Activated CD8-positive, alpha-beta memory T cell treated with anti-CD3 and anti-CD28 coated beads for 1 hour (primary cell): ENCODE results near the gene ERGIC1.

ENCODE experiments used
- DNase-seq, 2 donors: peaks; one replicate each; pipeline ENCODE4 v3.0.0-alpha.2; 2020; ENCODE audit warnings: low read depth in 1 of 2; ENCODE audit errors: extremely low read depth in 1 of 2

The ERGIC1 gene

DNA sequence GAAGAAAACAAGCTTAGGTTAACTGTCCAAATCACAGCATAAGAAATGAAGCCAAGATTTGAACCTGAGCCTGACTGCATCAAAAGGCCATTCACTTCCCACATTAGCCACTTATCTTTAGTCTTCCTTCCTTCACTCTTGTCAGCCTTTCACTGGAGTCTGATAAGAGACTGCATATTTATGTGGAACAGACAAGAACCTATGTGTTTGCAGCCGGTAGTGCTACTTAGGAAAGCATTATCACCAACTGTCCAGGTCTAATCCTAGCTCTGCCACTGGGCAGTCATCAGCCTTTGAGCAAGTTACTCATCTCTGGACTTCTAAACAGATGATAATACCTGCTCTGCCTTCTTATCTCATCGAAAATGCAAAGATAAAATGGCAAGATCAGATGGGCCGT lies 137.4 kb downstream of the ERGIC1 start:
- DNase-seq, result no peak

DNA sequence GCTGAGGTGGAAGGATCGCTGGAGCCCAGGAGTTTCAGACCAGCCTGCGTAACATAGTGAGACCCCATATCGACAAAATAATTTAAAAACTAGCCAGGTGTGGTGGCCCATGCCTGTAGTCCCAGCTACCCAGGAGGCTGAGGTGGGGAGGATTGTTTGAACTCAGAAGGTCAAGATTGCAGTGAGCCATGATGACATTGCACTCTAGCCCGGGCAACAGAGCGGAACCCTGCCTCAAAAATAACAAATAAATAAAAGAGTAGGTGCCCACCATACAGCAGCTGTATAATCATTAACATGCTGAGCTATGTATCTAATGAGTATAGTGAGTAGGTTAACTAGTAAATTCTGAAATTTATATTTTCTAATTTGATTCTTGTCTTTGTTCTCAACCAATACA lies 138.5 kb downstream of the ERGIC1 start:
- DNase-seq, result no peak

GRCh38 chr5:172973127-172973916 lies 139.3 kb downstream of the ERGIC1 start:
- no peak for DNase-seq

DNA sequence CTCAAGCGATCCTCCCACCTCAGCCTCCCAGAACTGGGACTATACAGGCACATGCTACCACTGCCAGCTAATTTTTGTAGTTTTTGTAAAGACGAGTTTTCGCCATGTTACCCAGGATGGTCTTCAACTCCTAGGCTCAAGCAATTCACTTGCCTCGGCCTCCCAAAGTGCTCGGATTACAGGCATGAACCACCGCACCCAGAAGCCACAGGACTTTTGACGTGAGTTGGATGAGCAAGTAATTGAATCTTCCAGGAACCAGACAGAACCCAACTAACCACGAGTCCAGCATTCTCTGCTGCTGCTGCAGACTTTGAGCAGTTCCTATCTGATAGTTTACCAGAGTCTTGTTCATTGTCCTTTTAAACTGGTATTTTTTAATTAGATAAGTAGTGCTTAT lies 139.9 kb downstream of the ERGIC1 start:
- no peak for DNase-seq

- DNase-seq, result no peak
These were observed 141.2 kb downstream of the ERGIC1 start for GRCh38 chr5:172975289-172975688.

DNA sequence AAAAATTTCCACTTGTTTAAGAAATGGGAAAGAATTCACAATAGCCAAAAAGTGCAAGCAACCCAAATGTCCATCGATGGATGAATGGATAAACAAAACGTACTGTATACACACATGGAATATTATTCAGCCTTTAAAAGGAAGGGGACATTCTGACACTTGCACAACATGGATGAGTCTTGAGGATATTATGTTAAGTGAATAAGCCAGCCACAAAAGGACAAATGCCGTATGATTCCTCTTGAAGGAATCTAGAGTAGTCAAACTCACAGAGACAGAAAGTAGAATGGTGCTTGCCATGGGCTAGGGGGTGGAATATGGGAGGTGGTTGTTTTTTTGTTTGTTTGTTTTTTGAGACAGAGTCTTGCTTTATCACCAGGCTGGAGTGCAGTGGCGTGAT lies 145.7 kb downstream of the ERGIC1 start:
- DNase-seq, result no peak

- DNase-seq, result no peak
These were observed 147.9 kb downstream of the ERGIC1 start for GRCh38 chr5:172981931-172982330.

DNA sequence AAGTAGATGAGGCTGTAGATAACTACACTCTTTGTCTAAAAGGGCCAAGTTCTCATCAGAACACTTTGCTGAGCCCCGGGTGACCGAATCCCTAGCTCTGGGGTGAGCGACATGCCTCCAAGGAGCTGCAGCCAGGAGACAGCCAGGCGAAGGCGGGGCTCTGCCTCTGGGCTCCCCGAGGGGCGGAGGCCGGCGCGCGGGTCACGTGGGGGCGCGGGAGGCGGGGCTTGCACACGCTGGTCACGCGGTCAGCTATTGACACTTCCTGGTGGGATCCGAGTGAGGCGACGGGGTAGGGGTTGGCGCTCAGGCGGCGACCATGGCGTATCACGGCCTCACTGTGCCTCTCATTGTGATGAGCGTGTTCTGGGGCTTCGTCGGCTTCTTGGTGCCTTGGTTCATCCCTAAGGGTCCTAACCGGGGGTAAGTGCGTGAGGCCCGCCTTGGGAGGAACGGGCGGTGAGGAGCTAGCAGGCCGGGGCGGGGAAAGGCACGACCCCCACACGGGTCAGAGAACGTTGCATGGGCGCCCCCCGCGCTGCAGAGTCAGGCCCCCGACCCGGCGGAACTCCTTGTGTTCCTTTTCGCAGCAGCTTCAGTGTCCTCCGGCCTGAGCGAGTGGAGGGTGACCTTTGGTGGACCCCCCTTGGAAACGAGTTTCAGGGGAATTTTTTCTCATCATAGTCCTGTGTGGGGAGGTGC lies 149.6 kb downstream of the ERGIC1 start, which contains the start of gene ATP6V0E1:
Gene ATP6V0E1 (plus strand): TSS at position 230 of the 702 bp plus-strand sequence. CDS start 90 bp downstream, at position 320.
- DNase-seq, result peak; percentile 78 to 89

- peak; percentile 48 for DNase-seq
These were observed 150.3 kb downstream of the ERGIC1 start for GRCh38 chr5:172984244-172984953.

- DNase-seq, result no peak
These were observed 151.5 kb downstream of the ERGIC1 start for GRCh38 chr5:172985596-172985995.

DNA sequence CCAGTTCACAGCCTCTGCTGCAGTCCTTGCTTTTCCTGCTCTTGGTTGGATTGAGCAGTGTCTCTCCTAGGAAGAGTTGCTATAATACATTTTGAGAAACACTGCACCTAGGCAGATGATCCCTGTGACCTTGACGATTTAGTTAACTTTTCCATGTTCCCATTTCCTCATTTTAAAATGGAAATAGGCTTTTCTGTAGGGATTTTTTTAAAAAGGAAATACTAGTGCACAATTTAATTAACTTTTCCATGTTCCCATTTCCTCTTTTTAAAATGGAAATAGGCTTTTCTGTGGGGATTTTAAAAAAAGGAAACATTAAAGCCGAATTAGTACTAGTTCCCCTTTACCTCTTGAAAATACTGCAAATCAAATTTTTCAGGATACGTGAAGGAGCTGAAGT lies 154.2 kb downstream of the ERGIC1 start:
- DNase-seq, result no peak

DNA sequence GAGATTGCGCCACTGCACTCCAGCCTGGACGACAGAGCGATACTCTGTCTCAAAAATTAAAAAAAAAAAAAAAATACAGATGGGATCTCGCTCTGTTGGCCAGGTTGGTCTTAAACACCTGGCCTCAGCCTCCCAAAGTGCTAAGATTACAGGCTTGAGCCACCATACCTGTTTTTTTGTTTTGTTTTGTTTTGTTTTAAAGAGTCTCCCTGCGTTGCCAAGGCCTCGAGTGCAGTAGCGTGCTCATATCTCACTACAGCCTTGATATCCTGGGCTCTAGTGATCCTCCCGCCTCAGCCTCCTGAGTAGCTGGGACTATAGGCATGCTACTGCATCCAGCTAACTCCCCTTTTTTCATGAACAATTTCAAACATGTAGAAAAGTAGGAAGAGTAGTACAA lies 156.7 kb downstream of the ERGIC1 start:
- no peak for DNase-seq

- DNase-seq, result no peak
These were observed 160.4 kb downstream of the ERGIC1 start for GRCh38 chr5:172994405-172994804.

GRCh38 chr5:172999372-172999973 lies 165.4 kb downstream of the ERGIC1 start:
- DNase-seq, result no peak

- DNase-seq, result no peak
These were observed 165.9 kb downstream of the ERGIC1 start for GRCh38 chr5:172999974-173000373.

GRCh38 chr5:173001229-173001841 lies 167.3 kb downstream of the ERGIC1 start:
- no peak for DNase-seq
